ENCODE measurements around the gene SRXN1.

The SRXN1 gene

DNA sequence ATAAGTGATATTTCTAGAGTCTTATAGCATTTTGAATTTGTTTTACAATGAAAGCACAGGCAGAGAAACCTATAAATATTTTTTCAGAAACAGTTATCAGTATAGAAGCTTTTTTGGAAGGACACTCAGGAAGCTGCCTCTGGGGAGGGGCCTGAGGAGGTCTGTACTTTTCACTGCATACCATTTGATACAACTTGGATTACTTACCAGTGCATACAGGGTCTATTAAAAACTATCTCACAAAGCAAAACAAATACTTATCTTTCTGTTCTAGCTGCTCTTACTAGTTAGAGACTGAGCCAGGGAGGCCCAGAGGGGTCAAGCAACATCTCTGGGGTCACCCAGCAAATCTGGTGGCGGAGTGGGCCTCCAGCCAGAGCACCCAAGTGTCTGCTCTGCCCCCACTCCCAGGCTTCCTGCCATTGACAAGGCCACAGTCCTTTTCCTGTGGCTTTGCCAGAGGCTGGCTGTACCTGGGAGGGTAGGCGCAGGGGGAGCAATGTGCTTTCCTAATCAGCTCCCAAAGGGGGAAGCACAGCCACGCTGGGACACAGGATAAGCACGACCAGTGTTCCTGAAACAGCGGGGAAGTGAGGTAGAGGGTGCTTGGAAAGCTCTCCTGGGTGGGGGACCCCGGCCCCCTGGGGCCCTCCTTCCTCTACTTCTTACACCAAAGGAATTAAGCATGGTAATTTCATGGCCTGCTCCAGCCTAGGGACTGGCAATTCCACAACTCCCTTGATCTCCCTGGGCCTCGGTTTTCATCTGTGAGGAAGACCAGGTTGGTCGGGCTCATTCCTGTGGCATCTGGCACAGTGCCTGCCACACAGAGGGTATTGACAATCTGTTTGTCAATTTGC, 50.7 kb downstream of the SRXN1 start:
- no peak for DNase-seq

DNA sequence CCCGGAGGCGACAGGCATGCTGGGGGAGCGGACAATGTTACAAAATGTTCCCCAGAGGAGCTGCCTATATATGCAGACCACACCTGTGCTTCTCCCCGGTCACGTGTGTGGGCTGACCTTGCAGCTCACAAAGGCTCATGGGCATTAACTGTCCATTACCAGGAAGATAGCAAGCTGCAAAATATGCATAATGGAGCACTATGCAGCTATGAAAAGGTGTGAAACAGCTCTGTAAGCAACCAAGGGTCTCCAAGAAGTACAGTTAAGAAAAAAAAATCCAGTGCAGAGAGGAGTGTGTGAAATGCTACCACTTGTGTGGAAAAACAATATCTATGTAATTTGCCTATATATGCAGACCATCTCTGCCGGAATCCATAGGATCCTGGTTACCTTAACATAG, 52.3 kb downstream of the SRXN1 start:
- no peak for DNase-seq

DNA sequence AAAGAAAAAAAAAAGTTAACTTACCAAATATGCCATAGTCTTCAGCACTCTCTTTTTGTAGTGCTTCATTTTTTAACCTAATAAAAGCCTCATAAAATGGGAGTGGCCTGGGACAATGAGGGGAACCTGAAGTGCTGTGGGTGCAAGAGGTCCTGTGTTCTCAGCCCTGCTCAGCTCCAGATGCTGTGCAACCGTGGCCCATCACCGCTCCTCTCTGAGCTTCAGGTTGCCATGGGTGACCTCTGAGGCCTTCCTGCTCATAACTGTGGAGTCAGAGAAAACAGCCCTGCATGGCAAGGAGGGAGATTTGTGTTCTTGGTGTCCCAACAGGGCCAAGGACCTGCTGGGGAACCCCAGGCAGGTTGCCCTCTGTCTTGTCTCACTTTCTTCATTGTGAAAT, 52.9 kb downstream of the SRXN1 start:
- no peak for DNase-seq

DNA sequence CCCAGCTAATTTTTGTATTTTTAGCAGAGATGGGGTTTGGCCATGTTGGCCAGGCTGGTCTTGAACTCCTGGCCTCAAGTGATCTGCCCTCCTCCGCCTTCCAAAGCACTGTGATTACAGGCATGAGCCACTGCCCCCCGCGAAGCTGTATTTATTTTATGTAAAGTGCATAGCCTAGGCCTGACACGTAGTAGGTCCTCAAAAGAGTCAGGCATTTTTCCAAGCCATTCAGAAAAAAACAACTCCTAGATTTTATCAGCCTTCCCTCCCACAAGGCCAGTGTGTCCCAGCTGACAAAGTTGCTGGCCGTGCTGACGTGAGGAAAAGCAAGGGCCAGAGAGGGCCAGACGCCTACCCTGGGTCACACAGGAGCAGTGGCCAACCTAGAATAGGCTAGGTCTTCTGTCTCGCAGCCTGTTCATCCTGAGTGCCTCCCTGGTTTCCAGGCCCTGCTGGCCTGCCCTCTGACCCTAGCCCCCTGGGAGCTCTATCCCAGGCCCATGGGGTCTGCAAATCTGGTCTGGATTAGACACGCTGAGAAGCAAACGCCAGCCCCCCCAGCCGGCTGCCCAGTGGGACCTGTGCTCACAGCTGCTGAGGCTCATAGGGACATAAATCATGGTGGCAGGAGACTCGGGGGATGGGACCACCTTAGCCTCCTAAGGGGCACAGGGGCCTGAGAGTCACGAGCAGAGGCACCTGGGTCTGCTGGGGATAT, 54.7 kb downstream of the SRXN1 start:
- no peak for DNase-seq

DNA sequence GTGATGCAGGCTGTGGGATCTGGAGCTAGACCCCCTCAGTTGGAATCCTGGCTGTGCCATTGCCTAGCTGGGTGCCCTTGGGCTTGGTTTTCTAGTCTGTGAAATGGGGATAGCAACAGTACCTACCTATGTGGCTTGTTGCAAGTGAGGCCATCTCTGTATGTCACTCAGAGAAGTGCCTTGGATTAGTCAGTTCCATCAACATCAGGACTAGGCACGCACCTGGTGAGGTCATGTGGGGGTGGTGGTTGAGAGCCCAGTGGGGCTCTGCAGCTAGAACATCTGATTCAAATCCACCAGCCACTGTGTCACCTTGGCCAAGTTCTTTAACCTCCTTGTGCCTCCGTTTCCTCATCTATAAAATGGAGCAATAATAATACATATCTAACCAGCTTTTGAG, 55.4 kb downstream of the SRXN1 start:
- no peak for DNase-seq

Data from amniotic stem cell (primary cell).